IMR-90 (cell line): ENCODE measurements around the gene CFAP221. TPM values are rescaled to one million over a fixed set of nuclear protein-coding genes. Genes with fewer than 3 reads are reported as not detected.

Experiments used
- ATAC-seq: fragments of 200-7000 bp; cut with Tn5 transposase; 2 replicates; pipeline ENCODE4 v1.9.1; 2020; ENCODE audit warnings: low read depth, mild to moderate bottlenecking, moderate library complexity
- BruUV-seq: library from RNA; stranded (reverse); fragments of 400-500 nt; replicated peaks from 2 replicates; lab custom pipeline; 2021; lab: Mats Ljungman, UMichigan
- CTCF ChIA-PET: fragments of 300-600 bp; formaldehyde crosslinking; extraction: SDS; loops from one replicate; lab custom pipeline; 2021; ENCODE audit warnings: antibody characterized with exemption; lab: Yijun Ruan, JAX
- POLR2A ChIA-PET: fragments of 300-600 bp; sonication (Branson Sonifier 250); formaldehyde crosslinking; loops from one replicate; lab custom pipeline; 2022; ENCODE audit warnings: antibody characterized with exemption; ENCODE audit not compliant: unreplicated experiment; lab: Charles Lee
- DNase-seq: peaks from one replicate; pipeline ENCODE4 v3.0.0; 2013
- H2AFZ ChIP-seq: replicated peaks from 2 replicates; pipeline ENCODE3; 2013; ENCODE audit warnings: low read length, mild to moderate bottlenecking; ENCODE audit not compliant: poor library complexity
- H2AK5ac ChIP-seq: 2 replicates; pipeline ENCODE4 v1.6.1; 2013; ENCODE audit warnings: low read depth, low read length, inconsistent platforms
- H2AK9ac ChIP-seq: replicated peaks from 2 replicates; pipeline ENCODE3; 2013; ENCODE audit warnings: mild to moderate bottlenecking, low read depth, low read length, moderate library complexity; ENCODE audit not compliant: poor library complexity
- H2BK120ac ChIP-seq: 2 replicates; pipeline ENCODE4 v1.6.1; 2013; ENCODE audit warnings: low read depth, low read length, inconsistent platforms
- H2BK15ac ChIP-seq: 3 replicates; pipeline ENCODE4 v1.6.1; 2013; ENCODE audit warnings: low read depth, low read length, inconsistent platforms
- H2BK20ac ChIP-seq: 2 replicates; pipeline ENCODE4 v1.6.1; 2013; ENCODE audit warnings: low read depth, mild to moderate bottlenecking, inconsistent platforms, low read length, moderate library complexity
- H2BK5ac ChIP-seq: 2 replicates; pipeline ENCODE4 v1.6.1; 2013; ENCODE audit warnings: mild to moderate bottlenecking, low read depth, low read length, inconsistent platforms; ENCODE audit not compliant: poor library complexity, severe bottlenecking
- H3K14ac ChIP-seq: replicated peaks from 2 replicates; pipeline ENCODE4 v1.6.1; 2013; ENCODE audit warnings: low read depth, low read length, inconsistent platforms
- H3K18ac ChIP-seq: 2 replicates; pipeline ENCODE4 v1.6.1; 2013; ENCODE audit warnings: low read depth, low read length, control low read depth
- H3K23ac ChIP-seq: 2 replicates; pipeline ENCODE4 v1.6.1; 2013; ENCODE audit warnings: low read depth, low read length, inconsistent platforms
- H3K27ac ChIP-seq: 2 replicates; pipeline ENCODE4 v1.5.1; 2013; ENCODE audit warnings: mild to moderate bottlenecking, control low read depth, low read length; ENCODE audit not compliant: insufficient read depth
- H3K27me3 ChIP-seq: 2 replicates; pipeline ENCODE4 v1.6.1; 2013; ENCODE audit warnings: low read length; ENCODE audit not compliant: control insufficient read depth, insufficient read depth
- H3K36me3 ChIP-seq: 2 replicates; pipeline ENCODE4 v1.6.1; 2013; ENCODE audit warnings: low read length, mixed read lengths; ENCODE audit not compliant: control insufficient read depth, insufficient read depth
- H3K4ac ChIP-seq: 2 replicates; pipeline ENCODE4 v1.6.1; 2013; ENCODE audit warnings: low read depth, low read length, inconsistent platforms
- H3K4me1 ChIP-seq: 2 replicates; pipeline ENCODE4 v1.6.1; 2013; ENCODE audit warnings: low read length, mixed read lengths; ENCODE audit not compliant: control insufficient read depth, insufficient read depth
- H3K4me2 ChIP-seq: 2 replicates; pipeline ENCODE4 v1.6.1; 2013; ENCODE audit warnings: low read depth, mild to moderate bottlenecking, control low read depth, low read length, moderate library complexity
- H3K4me3 ChIP-seq: 2 replicates; pipeline ENCODE4 v1.5.1; 2013; ENCODE audit warnings: low read depth, mild to moderate bottlenecking, control low read depth, low read length, moderate library complexity; ENCODE audit not compliant: insufficient read depth
- H3K56ac ChIP-seq: 2 replicates; pipeline ENCODE4 v1.6.1; 2013; ENCODE audit warnings: low read length, inconsistent platforms; ENCODE audit not compliant: insufficient read depth; ENCODE audit errors: extremely low read depth
- H3K79me1 ChIP-seq, 2 experiments: 2 replicates each; pipeline ENCODE4 v1.6.1; 2013; ENCODE audit warnings: low read length in 2 of 2, inconsistent platforms in 1 of 2, low read depth in 1 of 2
- H3K9ac ChIP-seq: 2 replicates; pipeline ENCODE4 v1.6.1; 2013; ENCODE audit warnings: low read depth, low read length, control low read depth
- H3K9me1 ChIP-seq: 2 replicates; pipeline ENCODE4 v1.6.1; 2013; ENCODE audit warnings: low read length, inconsistent platforms; ENCODE audit not compliant: insufficient read depth
- H3K9me3 ChIP-seq: 2 replicates; pipeline ENCODE4 v1.6.1; 2013; ENCODE audit warnings: low read length; ENCODE audit not compliant: control insufficient read depth, insufficient read depth
- H4K20me1 ChIP-seq: 2 replicates; pipeline ENCODE4 v1.6.1; 2013; ENCODE audit warnings: low read length, inconsistent platforms; ENCODE audit not compliant: insufficient read depth
- H4K5ac ChIP-seq: 2 replicates; pipeline ENCODE4 v1.6.1; 2013; ENCODE audit warnings: mild to moderate bottlenecking, low read depth, low read length, control low read depth
- H4K8ac ChIP-seq, 2 experiments: 2 replicates each; pipeline ENCODE4 v1.6.1; 2013; ENCODE audit warnings: low read depth in 2 of 2, low read length in 2 of 2, control low read depth in 1 of 2, inconsistent platforms in 1 of 2
- H4K91ac ChIP-seq: 2 replicates; pipeline ENCODE4 v1.6.1; 2013; ENCODE audit warnings: low read depth, low read length, inconsistent platforms; ENCODE audit not compliant: insufficient read depth
- BHLHE40 ChIP-seq: fragments of 150-350 bp; IDR thresholded peaks from 2 replicates; pipeline ENCODE4 v1.6.1; 2016; ENCODE audit warnings: mild to moderate bottlenecking, low read depth, low read length
- CEBPB ChIP-seq: IDR thresholded peaks from 2 replicates; pipeline ENCODE4 v1.6.1; 2012; ENCODE audit warnings: low read depth, low read length, improper control_type of control experiment
- CHD1 ChIP-seq: IDR thresholded peaks from 2 replicates; pipeline ENCODE4 v1.6.1; 2012; ENCODE audit warnings: low read depth, low read length, improper control_type of control experiment
- FOS ChIP-seq: fragments of 150-350 bp; IDR thresholded peaks from 2 replicates; pipeline ENCODE4 v1.6.1; 2016; ENCODE audit warnings: low read depth, low read length
- MAFK ChIP-seq: IDR thresholded peaks from 2 replicates; pipeline ENCODE4 v1.6.1; 2012; ENCODE audit warnings: low read depth, low read length, improper control_type of control experiment
- MAZ ChIP-seq: IDR thresholded peaks from 2 replicates; pipeline ENCODE4 v1.6.1; 2012; ENCODE audit warnings: low read depth, mild to moderate bottlenecking, low read length, improper control_type of control experiment, moderate library complexity, borderline replicate concordance
- MXI1 ChIP-seq: IDR thresholded peaks from 2 replicates; pipeline ENCODE4 v1.6.1; 2012; ENCODE audit warnings: low read depth, mild to moderate bottlenecking, low read length, moderate library complexity, borderline replicate concordance
- NFE2L2 ChIP-seq: fragments of 150-350 bp; IDR thresholded peaks from 2 replicates; pipeline ENCODE4 v1.6.1; 2016; ENCODE audit warnings: low read depth, mild to moderate bottlenecking, low read length
- POLR2A ChIP-seq: IDR thresholded peaks from 2 replicates; pipeline ENCODE4 v1.6.1; 2012; ENCODE audit warnings: mild to moderate bottlenecking, low read depth, low read length
- RAD21 ChIP-seq: IDR thresholded peaks from 2 replicates; pipeline ENCODE4 v1.6.1; 2012; ENCODE audit warnings: low read length, improper control_type of control experiment
- RCOR1 ChIP-seq: IDR thresholded peaks from 2 replicates; pipeline ENCODE4 v1.6.1; 2012; ENCODE audit warnings: mild to moderate bottlenecking, low read length, improper control_type of control experiment; ENCODE audit not compliant: insufficient replicate concordance
- RFX5 ChIP-seq: IDR thresholded peaks from 2 replicates; pipeline ENCODE4 v1.8.0; 2012; ENCODE audit warnings: low read depth, mild to moderate bottlenecking, low read length, moderate library complexity
- SMC3 ChIP-seq: fragments of 150-350 bp; IDR thresholded peaks from 2 replicates; pipeline ENCODE4 v1.6.1; 2016; ENCODE audit warnings: low read depth, mild to moderate bottlenecking, antibody characterized with exemption, low read length, moderate library complexity
- WGBS, 2 experiments: methylation state at CpG; one replicate each; pipeline versions ENCODE4 v1.1.5 to v1.1.7; 2013; ENCODE audit warnings: missing lambda C conversion rate in 2 of 2; ENCODE audit not compliant: insufficient read length in 1 of 2; ENCODE audit errors: extremely low coverage in 2 of 2; 5-methylcytosine and 5-hydroxymethylcytosine counted together
- dilution Hi-C: fragments of 300-500 bp; cut with HindIII; formaldehyde crosslinking; loops from one replicate; pipeline ENCODE4 v1.14.3; 2018; ENCODE audit warnings: low sequenced_read_pairs; ENCODE audit not compliant: unreplicated experiment
- in situ Hi-C: fragments of 300-500 bp; cut with MboI; formaldehyde crosslinking; loops from 3 replicates; pipeline ENCODE4 v1.14.3; 2019; ENCODE audit warnings: low sequenced_read_pairs, inconsistent platforms, mixed read lengths
- intact Hi-C: fragments of 100-400 bp; cut with micrococcal nuclease; formaldehyde crosslinking; loops from 2 replicates; pipeline ENCODE4 v1.10.0; 2022
- polyA plus RNA-seq, 3 experiments: library from polyadenylated mRNA; depleted of rRNA; stranded (reverse); fragments of >200 nt; gene quantifications; 2 replicates each; pipeline ENCODE4 v1.2.3, GENCODE V29; 2012; ENCODE audit warnings: low replicate concordance in 1 of 3
- total RNA-seq: library from RNA; depleted of rRNA; stranded (reverse); fragments of >200 nt; gene quantifications from 2 replicates; pipeline ENCODE4 v1.2.3, GENCODE V29; 2012
- TF ChIP-seq, protein P1 (sequence below): conservative IDR thresholded peaks from 2 replicates; pipeline ENCODE4 v1.5.1; 2012; ENCODE audit warnings: mild to moderate bottlenecking, low read depth, low read length, improper control_type of control experiment
- TF ChIP-seq, protein P2 (sequence below): fragments of 150-350 bp; IDR thresholded peaks from 2 replicates; pipeline ENCODE4 v1.6.1; 2017; ENCODE audit warnings: mild to moderate bottlenecking, antibody characterized with exemption, low read length, low read depth
- TF ChIP-seq, protein P3 (sequence below): fragments of 150-350 bp; IDR thresholded peaks from 2 replicates; pipeline ENCODE4 v1.6.1; 2016; ENCODE audit warnings: low read depth, mild to moderate bottlenecking, low read length, moderate library complexity, borderline replicate concordance

The CFAP221 gene
- total and polyA plus RNA-seq, 2 of the 4 experiments (the other 2 are of a cell fraction): not detected

DNA sequence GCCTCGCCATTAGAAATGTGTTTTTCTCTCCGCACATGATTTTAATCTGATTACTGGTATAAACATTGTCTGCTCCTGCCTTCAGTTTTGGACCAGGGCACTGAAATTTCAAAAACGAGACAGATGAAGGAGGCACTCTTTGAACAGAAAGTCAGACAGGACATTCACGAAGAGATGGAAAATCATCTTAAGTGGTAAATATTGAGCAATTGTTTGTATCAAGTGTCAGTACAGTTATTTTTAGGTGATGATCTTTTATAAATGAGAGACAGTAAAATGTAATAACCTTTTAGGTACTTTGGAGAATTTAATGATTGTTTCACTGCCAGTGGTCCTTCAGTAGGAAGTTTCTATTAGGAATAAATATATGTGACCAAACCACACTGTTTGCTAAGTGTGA, 60.8 kb downstream of the CFAP221 start:
- H2AK9ac ChIP-seq: no peak overlapping the region
- H2AK5ac ChIP-seq: no peak overlapping the region
- no peak overlapping the region for H2BK20ac ChIP-seq
- no peak for ATAC-seq
- in situ Hi-C loops (no loop called here), intact Hi-C loops (no loop called here), dilution Hi-C loops (no loop called here)
- no TSS peak for BruUV-seq
- ChIA-PET POLR2A (no interaction called here), CTCF (no interaction called here)
- H3K4me1 ChIP-seq: no peaks in the 10 kb centered on the region
- H2BK15ac ChIP-seq: no peak overlapping the region
- H3K27ac ChIP-seq: no peak overlapping the region
- no peaks in the 10 kb centered on the region for H3K79me1 ChIP-seq
- no peak overlapping the region for H3K56ac ChIP-seq
- WGBS, 2 experiments: 0% methylated on average over 1 of the region's 4 CpGs; no CpG with 5 or more reads in 1 of the 2 experiments
- no peaks in the 10 kb centered on the region for H3K9me1 ChIP-seq
- H2BK120ac ChIP-seq: no peak overlapping the region
- H4K5ac ChIP-seq: no peak overlapping the region
- H2AFZ ChIP-seq: no peak overlapping the region
- H3K4me3 ChIP-seq: no peak overlapping the region
- no peak overlapping the region for H2BK5ac ChIP-seq
- no peak overlapping the region for H3K14ac ChIP-seq
- no peak overlapping the region for H3K9ac ChIP-seq
- H4K91ac ChIP-seq: no peak overlapping the region
- H4K20me1 ChIP-seq: no peaks in the 10 kb centered on the region
- DNase-seq: no peak
- no peaks in the 10 kb centered on the region for H3K27me3 ChIP-seq
- no peak overlapping the region for H3K18ac ChIP-seq
- no peaks in the 10 kb centered on the region for H3K36me3 ChIP-seq
- H3K23ac ChIP-seq: no peak overlapping the region
- H3K4ac ChIP-seq: no peak overlapping the region
- no peaks in the 10 kb centered on the region for H3K9me3 ChIP-seq
- no peak overlapping the region for H3K4me2 ChIP-seq
- no peak for TF ChIP-seq RFX5
- TF ChIP-seq MAFK: no peak
- no peak for TF ChIP-seq CHD1
- TF ChIP-seq, protein P1, sequence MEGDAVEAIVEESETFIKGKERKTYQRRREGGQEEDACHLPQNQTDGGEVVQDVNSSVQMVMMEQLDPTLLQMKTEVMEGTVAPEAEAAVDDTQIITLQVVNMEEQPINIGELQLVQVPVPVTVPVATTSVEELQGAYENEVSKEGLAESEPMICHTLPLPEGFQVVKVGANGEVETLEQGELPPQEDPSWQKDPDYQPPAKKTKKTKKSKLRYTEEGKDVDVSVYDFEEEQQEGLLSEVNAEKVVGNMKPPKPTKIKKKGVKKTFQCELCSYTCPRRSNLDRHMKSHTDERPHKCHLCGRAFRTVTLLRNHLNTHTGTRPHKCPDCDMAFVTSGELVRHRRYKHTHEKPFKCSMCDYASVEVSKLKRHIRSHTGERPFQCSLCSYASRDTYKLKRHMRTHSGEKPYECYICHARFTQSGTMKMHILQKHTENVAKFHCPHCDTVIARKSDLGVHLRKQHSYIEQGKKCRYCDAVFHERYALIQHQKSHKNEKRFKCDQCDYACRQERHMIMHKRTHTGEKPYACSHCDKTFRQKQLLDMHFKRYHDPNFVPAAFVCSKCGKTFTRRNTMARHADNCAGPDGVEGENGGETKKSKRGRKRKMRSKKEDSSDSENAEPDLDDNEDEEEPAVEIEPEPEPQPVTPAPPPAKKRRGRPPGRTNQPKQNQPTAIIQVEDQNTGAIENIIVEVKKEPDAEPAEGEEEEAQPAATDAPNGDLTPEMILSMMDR: no peak
- no peak for TF ChIP-seq MAZ
- TF ChIP-seq NFE2L2: no peak
- TF ChIP-seq FOS: no peak
- no peak for TF ChIP-seq BHLHE40
- TF ChIP-seq SMC3: no peak
- TF ChIP-seq RCOR1: no peak
- TF ChIP-seq, protein P2, sequence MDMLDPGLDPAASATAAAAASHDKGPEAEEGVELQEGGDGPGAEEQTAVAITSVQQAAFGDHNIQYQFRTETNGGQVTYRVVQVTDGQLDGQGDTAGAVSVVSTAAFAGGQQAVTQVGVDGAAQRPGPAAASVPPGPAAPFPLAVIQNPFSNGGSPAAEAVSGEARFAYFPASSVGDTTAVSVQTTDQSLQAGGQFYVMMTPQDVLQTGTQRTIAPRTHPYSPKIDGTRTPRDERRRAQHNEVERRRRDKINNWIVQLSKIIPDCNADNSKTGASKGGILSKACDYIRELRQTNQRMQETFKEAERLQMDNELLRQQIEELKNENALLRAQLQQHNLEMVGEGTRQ: no peak
- TF ChIP-seq POLR2A: no peak
- TF ChIP-seq MXI1: no peak
- TF ChIP-seq, protein P3, sequence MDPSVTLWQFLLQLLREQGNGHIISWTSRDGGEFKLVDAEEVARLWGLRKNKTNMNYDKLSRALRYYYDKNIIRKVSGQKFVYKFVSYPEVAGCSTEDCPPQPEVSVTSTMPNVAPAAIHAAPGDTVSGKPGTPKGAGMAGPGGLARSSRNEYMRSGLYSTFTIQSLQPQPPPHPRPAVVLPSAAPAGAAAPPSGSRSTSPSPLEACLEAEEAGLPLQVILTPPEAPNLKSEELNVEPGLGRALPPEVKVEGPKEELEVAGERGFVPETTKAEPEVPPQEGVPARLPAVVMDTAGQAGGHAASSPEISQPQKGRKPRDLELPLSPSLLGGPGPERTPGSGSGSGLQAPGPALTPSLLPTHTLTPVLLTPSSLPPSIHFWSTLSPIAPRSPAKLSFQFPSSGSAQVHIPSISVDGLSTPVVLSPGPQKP: no peak
- no peak for TF ChIP-seq CEBPB
- TF ChIP-seq RAD21: no peak
- no peak overlapping the region for H4K8ac ChIP-seq
